ENCODE measurements around the gene COLQ.
"Not testable (repeated sequence)": the region's sequence is repeated elsewhere in the genome, so short reads cannot be mapped to it uniquely, and the experiment has no call there.

Gene COLQ
- total RNA-seq, result 10.8 to 26.0 (median 17.3) reads per million in 4 donors

DNA sequence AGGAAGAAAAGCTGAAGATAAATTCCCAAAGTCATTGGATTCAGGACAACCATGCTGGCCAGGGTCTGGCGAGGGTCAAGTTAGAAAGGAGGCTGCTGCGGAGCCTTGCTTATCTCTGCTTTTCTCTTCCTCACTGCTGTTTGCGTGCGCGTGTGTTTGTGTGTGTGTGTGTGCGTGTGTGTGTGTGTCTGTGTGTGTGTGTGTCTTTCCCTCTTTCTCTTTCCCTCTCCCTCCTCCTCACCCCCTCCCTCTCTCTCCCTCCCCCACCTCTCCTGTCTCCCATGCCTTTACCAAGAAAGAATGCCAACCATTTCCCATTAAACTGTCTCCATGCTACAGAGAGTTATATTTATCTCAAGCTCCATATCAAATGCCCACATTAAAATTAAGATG is at the start of gene COLQ:
Gene COLQ, minus strand, starts transcription at position 134 of the 393 bp plus-strand sequence. Its CDS starts 81 bp downstream, at position 53.
- DNase-seq, result no peak

DNA sequence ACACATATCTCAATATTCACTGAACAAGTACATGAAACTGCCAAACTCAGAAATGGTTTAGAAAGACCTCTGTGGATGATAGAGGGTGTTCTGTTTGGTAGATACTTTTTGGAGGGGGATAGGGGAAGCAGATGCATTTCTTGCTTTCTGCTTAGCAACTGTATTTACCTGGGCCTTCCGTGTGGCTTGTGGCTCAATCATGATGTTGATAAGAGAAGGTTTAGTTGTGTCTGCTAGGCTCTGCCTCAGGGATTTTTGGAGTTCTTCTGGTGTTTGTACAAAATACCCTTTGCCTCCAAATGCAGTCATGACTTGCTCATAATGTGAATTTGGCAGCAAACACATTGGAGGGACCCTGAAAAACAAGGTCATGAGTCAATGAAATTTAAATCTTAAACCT is 41.7 kb upstream of the COLQ start:
- DNase-seq, result no peak

DNA sequence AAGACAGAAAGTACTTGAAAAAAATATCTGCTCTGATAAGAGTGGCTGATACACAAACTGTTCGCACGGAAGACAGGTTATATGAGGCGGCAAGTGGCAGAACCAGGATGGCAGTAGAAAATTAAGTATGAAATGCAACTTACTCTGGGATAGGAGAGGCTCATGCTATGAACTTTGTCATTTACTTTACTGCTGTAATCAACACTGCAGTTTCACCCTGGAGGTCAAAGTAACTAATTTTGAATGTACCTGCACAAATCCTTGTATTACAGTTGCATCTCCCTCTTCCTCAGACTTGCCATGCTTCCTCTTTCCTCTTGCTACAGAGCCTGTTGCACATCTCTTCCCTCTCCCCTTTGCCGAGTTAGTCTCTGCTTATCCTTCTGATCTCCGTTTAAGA is 41.1 kb upstream of the COLQ start:
- no peak for DNase-seq

DNA sequence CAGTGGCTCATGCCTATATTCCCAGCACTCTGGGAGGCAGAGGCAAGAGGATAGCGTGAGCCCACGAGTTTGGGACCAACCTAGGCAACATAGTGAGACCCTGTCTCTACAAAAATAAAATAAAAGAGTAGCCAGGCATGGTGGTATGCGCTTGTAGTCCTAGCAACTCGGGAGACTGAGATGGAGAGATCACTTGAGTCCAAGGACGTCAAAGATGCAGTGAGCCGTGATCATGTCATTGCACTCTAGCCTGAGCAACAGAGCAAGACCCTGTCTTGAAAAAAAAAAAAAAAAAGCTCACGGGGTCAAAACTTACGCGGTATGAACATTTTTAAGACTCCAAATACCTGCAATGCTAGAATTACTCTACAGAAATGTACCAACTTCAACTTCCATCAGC is 37.1 kb upstream of the COLQ start:
- DNase-seq, result no peak

DNA sequence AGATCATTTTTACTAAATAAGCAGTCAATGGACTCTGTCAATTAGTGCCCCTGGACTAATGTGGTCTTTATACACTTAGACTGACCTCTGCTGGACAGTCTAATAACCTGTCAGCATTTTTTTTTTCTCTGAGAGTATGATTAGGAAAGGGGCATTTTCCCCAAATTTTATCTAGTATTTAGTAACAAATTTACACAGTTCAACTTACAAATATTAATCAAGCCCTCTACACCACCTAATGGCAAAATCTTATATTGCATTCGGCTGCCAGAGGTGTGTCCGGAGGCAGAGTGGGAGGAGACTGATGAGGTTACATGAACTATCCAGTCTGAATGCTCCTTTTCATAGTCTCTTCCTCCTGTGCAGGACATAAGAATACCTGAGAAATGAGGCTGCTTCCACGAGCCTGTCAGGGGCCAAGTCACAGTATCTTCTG is 36.0 kb upstream of the COLQ start:
- DNase-seq, result peak in 4 of 5 donors; percentile 39 to 78 (median 46)

DNA sequence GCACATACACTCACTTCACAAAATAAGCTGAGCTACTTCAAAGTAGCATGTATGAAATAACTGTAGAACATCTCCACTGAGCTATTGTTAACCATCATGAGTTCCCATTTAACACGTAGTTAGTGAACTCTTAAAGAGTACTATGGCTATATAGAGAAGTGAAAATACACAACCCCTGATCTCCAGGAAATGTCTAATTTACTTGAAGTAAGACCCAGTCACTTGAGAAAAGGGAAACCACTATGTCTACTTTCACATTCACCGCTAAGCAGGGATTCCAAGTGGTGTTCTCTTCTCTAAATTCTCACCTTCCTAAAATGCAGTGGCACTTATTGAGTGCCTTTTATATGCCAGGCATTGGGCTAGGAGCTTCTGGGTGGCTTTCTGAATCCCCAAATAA is 35.0 kb upstream of the COLQ start:
- peak in 1 of 5 donors; percentile 67 for DNase-seq

DNA sequence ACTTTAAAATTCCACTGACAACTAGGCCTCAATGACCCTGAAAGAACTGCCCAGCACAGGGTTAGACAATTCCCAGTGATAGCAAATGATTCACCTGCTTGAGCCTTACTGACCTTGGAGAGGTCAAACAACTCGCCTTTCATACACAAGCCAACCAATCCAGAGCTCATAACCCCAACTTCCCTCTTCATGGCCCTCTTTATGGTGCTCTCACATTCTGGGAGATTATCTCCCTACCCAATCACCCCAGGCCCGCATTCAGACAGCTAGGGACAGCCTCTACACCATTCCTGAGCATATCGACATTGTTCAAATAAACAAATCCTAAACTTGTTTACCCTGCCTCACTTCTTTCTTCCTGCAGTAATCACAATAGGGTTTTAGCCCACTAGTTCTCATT is 32.2 kb upstream of the COLQ start:
- no peak for DNase-seq

DNA sequence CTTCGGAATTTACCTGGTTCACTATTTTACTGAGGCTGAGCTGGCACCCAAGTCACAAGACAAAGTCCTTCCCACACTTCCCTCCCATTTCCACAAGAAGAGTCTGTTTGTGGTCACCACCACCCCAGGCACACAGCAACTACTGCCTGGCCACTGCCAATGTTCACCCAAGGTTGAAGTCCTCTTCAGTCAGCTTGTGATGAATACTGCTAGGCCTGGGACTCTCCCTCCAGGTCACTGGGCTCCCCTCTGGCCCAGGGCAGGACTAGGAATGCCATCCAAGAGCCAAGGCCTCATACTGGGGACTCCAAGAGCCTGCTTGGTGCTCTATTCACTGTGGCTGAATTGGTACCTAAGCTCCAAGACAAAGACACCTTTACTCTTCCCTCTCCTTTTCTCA is 30.4 kb upstream of the COLQ start:
- DNase-seq, result no peak

DNA sequence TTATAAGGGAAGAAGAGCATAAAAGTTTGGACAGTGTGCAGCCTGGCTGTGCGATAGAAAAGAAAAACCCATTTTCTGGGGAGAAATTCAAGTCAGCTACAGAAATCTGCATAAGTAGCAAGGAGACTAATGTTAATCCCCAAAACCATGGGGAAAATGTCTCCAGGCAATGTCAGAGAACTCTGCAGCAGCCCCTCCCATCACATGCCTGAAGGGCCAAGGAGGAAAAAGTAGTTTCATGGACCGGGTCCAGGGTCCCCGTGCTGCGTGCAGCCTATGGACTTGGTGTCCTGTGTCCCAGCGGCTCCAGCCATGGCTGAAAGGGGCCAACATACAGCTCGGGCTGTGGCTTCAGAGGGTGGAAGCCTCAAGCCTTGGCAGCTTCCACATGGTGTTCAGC is 28.3 kb upstream of the COLQ start:
- DNase-seq, result no peak

DNA sequence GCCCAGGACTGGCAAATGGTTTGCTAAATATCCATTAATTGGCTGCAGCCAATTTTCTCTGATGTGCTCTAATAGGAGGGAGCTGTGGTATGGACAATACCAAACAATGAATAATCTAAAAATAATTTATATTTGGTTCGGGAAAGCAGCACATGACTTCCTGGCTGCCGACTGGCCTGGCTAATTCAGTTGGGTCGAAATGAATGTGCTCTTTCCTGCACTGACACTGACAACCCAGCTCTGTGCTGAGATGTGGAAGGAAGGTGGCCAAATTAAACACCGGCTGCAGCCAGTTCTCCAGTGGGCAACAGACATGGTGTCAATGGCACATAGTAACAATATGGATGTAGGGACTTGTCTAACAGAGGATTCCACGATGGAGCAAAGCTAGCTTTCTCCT is 21.1 kb upstream of the COLQ start:
- DNase-seq, result no peak

DNA sequence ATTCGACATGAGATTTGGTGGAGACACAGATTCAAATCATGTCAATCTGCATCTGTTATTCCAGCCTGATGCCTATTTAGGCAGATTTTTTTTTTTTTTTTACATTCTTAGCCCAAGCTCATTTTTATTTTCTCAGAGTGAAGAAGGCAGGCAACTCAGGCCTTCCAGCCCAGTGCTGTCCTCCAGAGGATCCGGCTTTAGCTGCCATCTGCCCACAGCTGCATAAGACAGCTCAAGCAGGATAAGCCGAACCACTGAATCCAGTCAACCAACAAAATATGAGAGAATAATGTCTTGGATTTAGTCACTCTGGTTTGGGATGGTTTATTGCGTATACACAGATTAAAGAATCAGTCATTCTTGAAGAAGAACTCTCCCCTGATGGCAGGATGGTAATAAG is 19.9 kb upstream of the COLQ start:
- DNase-seq, result no peak

DNA sequence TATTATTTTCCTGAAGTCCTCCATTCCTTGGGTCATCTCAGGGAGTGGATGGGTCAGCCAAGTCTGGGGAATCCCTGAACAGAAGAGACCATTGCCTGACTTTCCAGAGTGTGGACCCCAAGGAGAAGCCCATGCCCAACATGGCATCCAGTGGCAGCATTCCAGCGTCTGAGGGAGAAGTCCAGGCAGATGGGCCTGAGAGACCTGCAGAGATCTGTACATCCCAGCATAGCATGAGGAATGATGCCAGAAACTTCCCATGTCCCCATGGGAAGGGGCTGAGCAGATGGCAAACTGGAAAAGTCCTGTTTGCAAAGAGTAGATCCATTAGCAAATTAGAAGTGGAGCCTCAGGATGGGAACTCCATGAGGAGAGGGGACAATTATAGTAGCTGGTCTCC is 17.6 kb upstream of the COLQ start:
- DNase-seq, result no peak

DNA sequence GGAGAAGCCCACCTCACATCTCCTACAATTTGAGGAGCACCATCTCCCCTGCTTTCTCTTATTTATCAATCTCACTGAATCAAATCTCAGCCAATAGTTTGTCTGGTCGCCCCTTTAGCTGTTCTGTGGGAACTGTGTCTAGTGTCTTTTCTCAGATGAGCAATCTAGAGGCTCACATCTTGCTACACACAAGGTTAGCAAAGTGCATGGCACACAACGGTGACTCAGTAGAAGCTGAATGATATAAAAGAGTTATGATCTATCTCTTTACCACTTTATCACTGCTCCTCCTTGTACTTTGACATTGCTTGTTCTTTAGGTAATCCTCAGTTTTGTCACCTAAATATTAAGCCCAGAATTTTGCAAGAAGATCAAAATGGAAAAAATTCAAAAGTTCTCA is 16.8 kb upstream of the COLQ start:
- DNase-seq, result no peak

DNA sequence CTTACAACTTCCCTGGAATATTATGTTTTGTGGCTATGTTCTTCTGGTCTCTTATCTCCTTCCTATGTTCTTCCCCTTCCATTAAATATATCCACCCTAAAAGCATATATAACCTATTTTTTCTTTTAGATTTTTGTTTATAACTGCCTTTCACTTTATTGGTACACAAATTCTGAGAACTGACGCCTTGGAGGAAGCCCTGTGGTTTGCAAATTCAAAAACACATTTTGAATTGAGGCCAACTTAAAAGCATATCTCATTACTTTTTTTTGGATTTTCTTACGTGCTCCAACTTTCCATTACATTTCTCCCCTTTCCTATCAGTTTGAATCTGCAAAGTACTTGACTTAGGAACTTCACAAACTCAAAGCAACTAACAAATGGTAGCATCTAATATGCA is 15.3 kb upstream of the COLQ start:
- peak in 1 of 5 donors; percentile 65 for DNase-seq

DNA sequence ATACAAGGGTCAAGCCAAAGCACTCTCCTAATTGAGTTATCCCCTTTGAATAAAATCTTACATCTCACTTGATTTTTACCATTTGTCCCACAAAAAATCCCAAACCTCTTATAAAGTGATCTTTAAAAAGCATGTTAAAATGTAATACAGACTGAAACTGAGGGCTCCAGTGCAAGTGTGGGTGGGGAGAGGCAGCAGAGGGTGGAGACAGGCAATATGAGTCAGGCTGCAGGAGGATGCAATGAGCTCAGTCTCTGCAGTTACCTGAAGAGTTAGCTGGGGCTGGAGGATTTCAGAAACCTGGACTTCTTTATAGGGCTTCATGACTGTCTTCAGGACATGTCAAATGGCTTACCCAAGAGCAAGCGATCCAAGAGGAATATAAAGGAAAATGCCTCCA is 14.2 kb upstream of the COLQ start:
- DNase-seq, result peak in 2 of 5 donors; percentile 3 to 74

DNA sequence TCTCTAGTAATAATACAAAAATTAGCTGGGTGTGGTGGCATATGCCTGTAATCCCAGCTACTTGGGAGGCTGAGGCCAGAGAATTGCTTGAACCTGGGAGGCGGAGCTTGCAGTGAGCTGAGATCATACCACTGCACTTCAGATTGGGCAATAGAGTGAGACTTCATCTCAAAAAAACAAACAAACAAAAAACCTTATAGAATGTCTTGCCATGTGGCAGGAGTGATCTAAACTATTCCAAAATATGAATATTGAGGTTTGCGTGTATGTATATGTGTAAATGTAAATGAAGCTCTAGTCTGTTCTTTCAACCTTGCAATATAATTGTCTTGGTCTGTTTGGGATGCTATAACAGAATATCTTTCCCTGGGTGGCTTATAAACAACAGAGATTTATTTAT is 11.1 kb upstream of the COLQ start:
- not testable (repeated sequence) for DNase-seq

DNA sequence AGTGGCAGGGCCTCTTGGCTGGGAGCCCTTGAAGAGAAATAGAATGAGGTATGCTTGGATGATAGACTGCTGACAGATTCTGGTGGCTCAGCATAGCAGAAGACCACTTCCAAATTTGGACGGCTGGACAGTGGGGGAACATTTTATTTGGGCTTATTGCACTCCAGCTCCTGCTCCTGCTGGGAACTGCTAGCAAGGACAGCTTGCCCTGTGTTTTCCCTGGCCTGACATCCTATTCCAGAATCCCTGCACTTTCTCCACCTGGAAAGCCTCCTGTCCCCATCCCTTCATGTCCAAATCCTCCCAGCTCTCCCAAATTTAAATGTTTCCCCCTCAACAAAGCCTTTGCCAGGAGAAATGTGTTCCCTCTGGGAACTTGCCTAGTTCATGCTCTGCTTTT is 9.8 kb upstream of the COLQ start:
- DNase-seq, result no peak

DNA sequence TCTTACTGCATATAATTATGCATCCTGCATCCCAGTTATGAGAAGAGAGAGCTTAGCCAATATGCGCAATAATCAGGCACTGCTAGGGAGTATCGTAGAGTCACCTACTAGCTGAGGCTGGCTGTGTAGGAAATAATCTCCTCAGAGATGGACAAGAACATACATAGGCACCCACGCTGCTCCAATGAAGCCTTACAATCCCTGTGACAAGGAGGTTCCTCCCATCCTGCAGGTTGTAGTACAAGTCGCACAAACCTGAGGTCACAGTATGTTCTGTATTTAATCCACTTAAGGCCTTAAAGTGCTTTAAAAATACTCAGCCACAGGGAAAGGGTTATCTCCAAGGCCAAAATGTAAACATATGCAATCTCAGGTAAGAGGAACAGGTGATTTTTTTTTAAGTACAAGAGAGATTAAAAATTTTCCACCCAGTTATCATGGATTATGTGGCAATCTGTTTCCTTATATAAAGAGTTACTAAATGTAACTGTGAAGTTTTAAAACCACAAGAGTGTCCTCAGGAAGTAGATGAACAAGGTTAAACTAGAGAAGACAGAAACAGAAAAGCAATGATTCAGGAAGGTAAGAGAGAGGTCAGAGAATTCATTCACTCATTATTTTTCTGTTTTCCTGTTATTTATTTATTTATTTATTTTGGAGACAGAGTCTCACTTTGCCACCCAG is 7.5 kb upstream of the COLQ start:
- no peak for DNase-seq

DNA sequence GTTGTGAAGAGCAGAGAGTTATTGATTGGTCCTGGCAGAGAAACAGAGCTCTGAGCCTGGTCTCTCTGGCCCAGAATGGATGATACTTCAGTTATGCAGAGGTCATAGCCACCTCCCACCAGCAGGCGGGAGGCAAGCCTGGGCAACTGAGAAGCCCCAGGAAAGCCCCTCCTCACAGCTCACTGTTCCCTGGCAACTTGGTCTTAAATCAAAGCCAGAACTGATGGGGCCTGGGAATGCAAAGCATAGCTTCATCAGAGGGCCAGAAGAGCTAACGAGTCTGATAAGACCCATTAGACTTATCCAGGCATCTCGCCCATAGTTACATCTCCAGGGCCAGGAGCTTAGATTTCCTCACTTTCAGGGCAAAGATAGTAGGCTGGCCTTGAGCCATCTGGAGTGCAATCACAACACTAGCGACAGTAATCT is 5.5 kb upstream of the COLQ start:
- DNase-seq, result no peak

DNA sequence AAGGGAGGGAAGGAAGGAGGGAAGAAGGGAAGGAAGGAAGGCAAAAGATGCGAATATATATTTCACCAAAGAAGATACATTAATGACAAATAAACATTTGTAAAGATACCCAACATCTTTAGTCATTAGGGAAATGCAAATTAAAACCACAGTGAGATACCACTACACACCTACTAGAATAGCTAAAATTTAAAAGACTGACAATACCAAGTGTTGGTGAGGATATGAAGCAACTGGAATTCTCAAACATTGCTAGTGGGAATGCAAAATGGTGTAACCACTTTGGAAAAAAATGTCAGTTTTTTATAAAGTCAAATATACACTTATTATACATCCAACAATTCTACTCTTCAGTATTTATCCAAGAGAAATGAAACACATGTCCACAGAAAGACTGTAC is 4.3 kb upstream of the COLQ start:
- no peak for DNase-seq

DNA sequence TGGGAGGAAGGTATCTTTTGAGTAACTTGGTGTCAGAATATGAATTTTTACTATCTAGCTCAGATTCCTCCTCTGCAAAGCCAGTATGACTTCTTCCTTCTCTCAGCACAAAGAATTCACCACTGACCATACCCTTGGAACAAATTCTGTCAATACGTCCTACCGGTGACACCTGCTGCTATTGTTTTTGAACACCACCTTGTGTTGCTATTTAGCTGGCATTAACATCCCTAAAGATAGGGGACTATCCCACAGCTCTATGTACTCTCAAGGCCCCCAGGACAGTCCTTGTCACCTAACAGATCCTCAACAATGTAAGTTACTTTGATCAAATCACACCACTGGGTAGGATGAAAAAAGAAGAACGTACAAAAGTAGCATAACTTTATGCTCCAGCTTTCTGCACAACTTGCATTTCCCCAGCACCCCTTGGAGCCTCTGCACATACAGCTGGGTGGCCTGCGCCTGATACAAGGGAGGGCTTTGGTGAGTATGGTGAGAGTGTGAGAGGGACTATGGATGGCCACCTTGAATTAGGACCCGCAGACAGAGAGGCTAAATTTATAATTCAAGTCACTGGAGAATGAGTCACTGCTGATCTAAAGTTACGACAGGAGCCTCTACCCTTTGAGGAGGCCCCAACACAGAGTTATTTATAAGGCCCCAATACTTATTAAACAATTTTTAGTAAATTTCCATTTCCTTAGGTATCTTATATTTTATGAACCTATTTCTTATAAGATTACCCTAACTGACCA is 2.3 kb upstream of the COLQ start:
- DNase-seq, result no peak

DNA sequence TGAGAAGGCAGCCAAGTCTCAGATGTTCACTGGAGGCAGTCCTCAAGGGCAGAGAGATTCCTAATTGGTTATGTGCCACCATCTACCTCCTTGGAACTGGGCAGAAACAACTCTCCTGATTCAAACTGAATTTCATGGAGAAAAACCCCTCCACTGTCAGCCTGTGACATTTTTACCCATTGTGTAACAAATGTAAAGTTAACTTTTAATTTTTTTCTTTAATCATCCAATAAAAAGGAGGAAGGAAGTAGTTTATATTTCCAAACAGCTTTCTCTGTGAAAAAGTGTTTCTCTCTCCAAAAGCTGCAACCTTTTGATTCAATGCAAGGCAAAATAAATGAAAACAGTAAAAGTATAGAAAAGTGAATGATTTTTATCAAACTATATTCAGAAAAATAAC is 510 bp upstream of the COLQ start:
- no peak for DNase-seq

DNA sequence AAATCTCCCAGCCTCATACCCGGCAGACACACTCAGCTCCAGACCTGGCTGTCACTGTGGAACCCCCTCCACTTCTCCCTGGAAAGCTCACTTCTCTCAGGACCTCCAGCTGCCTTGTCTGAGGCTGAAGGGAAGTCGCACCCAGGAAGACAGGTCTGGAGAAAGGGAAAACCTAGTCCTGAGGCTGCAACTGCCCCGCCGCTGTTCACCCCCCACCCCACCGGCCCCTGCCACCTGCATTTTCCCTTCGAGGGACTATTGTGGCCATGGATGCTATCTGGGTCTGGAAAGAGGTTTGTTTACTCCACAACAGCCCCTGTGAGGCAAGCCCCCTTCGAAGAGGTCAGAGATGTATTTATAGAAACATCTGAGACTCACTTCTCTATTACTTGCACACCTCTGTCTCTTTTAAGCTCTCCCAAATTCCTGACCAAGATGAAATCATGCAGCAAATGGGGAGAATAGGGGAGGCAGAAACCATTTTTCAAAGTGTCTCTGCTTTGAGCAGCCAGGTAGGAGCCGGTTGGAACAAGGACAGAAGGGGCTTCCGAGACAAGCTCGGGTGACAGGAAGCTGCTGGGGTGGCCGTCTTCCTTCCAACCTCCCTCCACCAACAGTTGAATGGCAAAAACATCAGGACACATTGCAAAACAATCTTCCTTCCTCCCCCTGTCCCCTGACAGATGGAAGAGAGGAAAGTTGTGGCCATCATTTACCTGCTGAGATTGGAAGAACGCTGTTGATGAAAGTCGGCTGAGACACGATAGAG is 518 bp downstream of the COLQ start:
- DNase-seq, result no peak

DNA sequence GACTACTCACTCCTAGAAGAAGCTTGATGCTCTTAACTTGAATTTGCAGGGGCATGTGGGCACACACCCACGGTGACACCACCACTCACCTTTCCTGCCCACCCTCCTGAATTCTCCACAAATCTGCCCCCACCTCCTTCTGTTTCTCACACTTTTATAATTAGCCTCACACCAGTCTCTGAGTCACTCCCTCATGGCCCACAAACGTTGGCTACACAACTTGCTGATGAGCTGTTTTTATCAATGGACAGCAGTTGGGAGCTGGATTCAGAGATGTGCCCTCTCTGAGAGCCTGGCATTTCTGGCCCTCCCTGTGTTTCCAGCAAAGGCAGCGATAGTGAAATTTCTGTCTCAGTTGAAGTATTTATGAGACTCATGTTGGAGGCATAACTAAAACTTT is 1.3 kb downstream of the COLQ start:
- no peak for DNase-seq
